Thymus (tissue), 11 donors: ENCODE data around the gene GJA5. TPM values are rescaled to one million over a fixed set of nuclear protein-coding genes. Genes with fewer than 3 reads are reported as not detected.
"Not testable (repeated sequence)": the region's sequence is repeated elsewhere in the genome, so short reads cannot be mapped to it uniquely, and the experiment has no call there.

Source experiments
- DNase-seq, 9 donors: peaks; one replicate each; pipeline ENCODE4 v3.0.0-alpha.2; 2013; ENCODE audit warnings: low spot score in 9 of 9, low read depth in 6 of 9, missing footprints in 1 of 9
- H3K27ac ChIP-seq, 2 donors: one replicate each; pipeline ENCODE4 v1.5.1; 2013; ENCODE audit warnings: control low read depth in 1 of 2, low read depth in 1 of 2, low read length in 1 of 2, mild to moderate bottlenecking in 1 of 2, moderate library complexity in 1 of 2
- H3K27me3 ChIP-seq, 2 donors: one replicate each; pipeline ENCODE4 v1.5.1; 2013; ENCODE audit warnings: low read length in 1 of 2; ENCODE audit not compliant: control insufficient read depth in 2 of 2, insufficient read depth in 1 of 2
- H3K36me3 ChIP-seq, 2 donors: one replicate each; pipeline ENCODE4 v1.5.1; 2013; ENCODE audit warnings: low read length in 1 of 2, mild to moderate bottlenecking in 1 of 2, moderate library complexity in 1 of 2; ENCODE audit not compliant: control insufficient read depth in 2 of 2, insufficient read depth in 2 of 2
- H3K4me1 ChIP-seq, 2 donors: one replicate each; pipeline ENCODE4 v1.5.1; 2013; ENCODE audit warnings: low read length in 2 of 2; ENCODE audit not compliant: control insufficient read depth in 2 of 2, insufficient read depth in 2 of 2
- H3K4me3 ChIP-seq, 2 donors: one replicate each; pipeline ENCODE4 v1.5.1; 2013; ENCODE audit warnings: low read length in 2 of 2, control low read depth in 1 of 2, mild to moderate bottlenecking in 1 of 2
- H3K9me3 ChIP-seq, 2 donors: one replicate each; pipeline ENCODE4 v1.5.1; 2013; ENCODE audit warnings: low read length in 1 of 2, mild to moderate bottlenecking in 1 of 2; ENCODE audit not compliant: control insufficient read depth in 2 of 2, insufficient read depth in 1 of 2
- WGBS: extraction: QIAGEN DNeasy Blood & Tissue Kit; methylation state at CpG from one replicate; pipeline ENCODE4 v1.1.7; 2013; 5-methylcytosine and 5-hydroxymethylcytosine counted together
- polyA plus RNA-seq: library from polyadenylated mRNA; stranded (reverse); fragments of 200-250 nt; gene quantifications from one replicate; pipeline ENCODE4 v1.2.3, GENCODE V29; 2013
- total RNA-seq: library from RNA; stranded (reverse); fragments of 120-200 nt; gene quantifications from one replicate; pipeline ENCODE4 v1.2.4, GENCODE V29; 2013
- donor health status: healthy.

GJA5 gene
- total and polyA plus RNA-seq, 2 donors = 1.9 to 4.0 TPM

DNA sequence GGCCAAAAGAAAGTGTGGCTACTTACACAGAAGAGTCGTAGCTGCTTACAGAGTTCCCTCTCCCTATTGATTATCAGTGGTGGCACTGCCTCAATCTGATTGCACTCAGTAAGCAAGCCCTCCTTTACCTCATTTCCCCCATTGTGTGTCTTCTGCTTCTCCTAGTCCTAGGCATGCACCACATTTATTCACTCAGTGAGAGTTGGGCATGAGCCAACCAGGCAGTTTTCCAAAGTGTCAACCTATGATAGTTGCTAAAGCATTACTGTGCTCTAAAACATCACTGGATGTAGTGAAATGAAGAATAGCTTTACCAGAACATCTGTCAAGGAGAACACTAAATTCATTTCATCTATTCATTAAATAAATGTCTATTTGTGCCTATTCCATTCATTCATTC, 19.3 kb downstream of the GJA5 start:
- no peak for DNase-seq
- 96% methylated on average over 1 of the region's 1 CpG for WGBS
- Histone ChIP-seq H3K27me3 (no peaks in the 10 kb centered on the region), H3K9me3 (no peaks in the 10 kb centered on the region), H3K27ac (no peak overlapping the region), H3K4me3 (no peak overlapping the region), H3K36me3 (no peaks in the 10 kb centered on the region), H3K4me1 (no peaks in the 10 kb centered on the region)

DNA sequence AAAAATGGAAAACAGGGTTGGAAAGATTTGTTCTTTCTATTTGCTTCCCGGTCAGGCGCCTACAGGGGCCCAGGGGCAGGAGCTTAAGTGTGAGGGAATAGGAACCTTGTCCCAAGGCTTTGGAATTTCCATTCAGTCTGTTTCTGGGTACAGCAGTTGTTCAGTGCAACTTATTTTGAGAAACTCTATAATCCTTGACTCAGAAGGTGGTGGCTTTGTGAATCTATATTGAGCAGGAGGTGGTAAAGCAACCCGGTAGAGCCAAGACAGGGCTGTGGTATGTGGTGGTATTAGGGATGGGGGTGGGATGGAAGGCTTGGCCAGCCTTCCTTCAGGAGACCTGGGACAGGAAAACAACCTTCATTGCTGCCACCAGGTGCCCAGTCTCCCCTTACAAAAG, 20.0 kb downstream of the GJA5 start:
- Histone ChIP-seq H3K27ac (no peak overlapping the region), H3K4me1 (no peaks in the 10 kb centered on the region), H3K4me3 (no peak overlapping the region), H3K36me3 (no peaks in the 10 kb centered on the region), H3K27me3 (no peaks in the 10 kb centered on the region), H3K9me3 (no peaks in the 10 kb centered on the region)
- DNase-seq = no peak
- WGBS = 97% methylated on average over 3 of the region's 3 CpGs

DNA sequence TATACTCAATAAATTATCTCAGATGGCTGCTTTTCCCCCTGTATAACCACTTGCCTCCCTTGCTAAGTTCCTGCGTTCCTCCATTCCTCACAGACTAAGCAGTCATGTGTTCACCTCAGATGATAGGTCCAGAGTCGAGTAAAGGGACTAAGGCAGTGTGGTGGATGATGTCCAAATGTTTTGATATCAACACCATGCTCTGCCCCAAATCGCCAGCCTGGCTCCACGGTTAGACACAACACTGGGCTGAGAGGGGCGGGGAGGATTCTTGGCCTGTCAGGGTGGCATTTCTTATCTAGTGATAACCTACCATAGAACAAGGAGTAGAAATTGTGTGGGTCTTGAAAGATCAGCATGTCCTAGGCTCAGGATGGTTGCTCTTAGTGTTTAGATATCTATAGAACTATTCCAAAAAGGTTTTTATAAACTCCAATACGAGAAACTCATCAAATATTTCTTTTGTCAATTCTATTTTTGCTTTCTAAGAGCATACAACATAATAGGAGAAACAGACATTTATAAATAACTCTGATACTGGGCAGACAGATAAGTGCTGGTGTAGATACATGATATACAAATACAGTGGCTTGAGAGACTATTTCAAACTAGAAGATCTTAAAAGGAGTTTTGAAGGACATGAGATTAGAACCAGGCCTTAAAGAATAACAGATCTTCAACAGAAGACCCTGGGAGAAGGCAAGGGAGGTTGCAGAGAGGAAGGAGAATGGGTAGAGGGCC, 21.5 kb downstream of the GJA5 start:
- WGBS = 93% methylated on average over 6 of the region's 6 CpGs
- H3K36me3 ChIP-seq = no peaks in the 10 kb centered on the region

DNA sequence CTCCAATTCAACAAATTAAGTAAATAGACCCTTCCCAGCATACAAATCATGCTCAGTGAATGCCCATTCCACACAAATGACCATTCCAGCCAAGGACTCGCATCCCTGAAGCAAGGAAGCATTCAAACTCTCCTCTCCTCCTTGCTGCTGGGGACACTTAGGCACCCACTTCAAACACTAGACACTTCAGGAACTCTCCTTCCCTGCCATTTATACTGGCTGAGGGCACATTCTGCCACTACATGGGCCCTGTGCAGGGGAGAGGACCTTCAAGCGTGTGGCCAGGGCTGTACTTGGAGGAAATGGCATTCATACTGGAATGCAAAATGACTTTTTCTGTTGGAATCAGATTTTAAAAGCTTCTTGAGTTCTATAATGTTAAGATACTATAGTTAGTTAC, 22.3 kb downstream of the GJA5 start:
- DNase-seq = no peak
- Histone ChIP-seq H3K27ac (no peak overlapping the region), H3K36me3 (no peaks in the 10 kb centered on the region), H3K27me3 (no peaks in the 10 kb centered on the region), H3K4me3 (no peak overlapping the region), H3K4me1 (no peaks in the 10 kb centered on the region), H3K9me3 (no peaks in the 10 kb centered on the region)
- 93% methylated on average over 2 of the region's 2 CpGs for WGBS

More for the DNA sequence above, 21.5 kb downstream of the GJA5 start:
- Histone ChIP-seq H3K27ac (no peak overlapping the region), H3K9me3 (no peaks in the 10 kb centered on the region), H3K27me3 (no peaks in the 10 kb centered on the region), H3K4me3 (no peak overlapping the region), H3K4me1 (no peaks in the 10 kb centered on the region)
- DNase-seq = no peak

DNA sequence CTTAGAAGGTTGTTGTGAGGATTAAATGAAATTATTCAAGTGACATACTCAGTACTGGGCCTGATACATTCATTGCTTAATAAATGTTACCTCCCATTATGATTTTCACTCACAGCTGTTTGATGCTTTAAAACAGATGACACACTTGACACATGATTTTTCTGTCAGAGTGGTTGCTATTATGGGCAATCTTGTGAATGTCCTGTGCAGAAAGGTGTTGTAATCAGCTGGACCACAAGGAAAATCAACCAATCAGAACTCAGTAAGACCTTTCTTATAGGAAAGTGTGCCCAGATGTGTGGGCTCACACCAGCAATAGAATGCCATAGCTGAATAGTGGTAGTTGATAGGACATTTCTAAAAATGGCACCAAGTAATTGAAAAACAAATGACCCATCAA, 23.5 kb downstream of the GJA5 start:
- Histone ChIP-seq H3K27me3 (no peaks in the 10 kb centered on the region), H3K9me3 (no peaks in the 10 kb centered on the region), H3K36me3 (no peaks in the 10 kb centered on the region), H3K4me1 (no peaks in the 10 kb centered on the region), H3K4me3 (no peak overlapping the region), H3K27ac (no peak overlapping the region)
- no peak for DNase-seq

DNA sequence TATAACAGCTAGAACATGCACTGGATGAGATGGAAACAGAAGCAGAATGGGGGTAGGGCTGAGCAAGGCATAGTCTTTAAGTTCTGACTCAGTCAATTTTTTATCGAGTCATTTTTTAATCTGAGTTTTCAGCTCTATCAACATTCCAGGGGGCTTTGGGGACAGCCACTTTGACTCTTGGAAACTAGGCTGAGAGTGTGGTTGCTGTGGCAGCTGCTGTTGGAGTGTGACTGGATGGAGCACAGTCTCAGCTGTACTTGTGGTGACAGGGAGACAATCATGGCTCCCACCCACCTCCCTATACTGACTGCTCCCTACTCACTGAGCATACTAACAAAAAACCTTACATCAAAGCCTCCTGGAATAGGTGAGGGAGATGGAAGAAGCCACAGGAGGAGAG, 25.0 kb downstream of the GJA5 start:
- Histone ChIP-seq H3K4me1 (no peaks in the 10 kb centered on the region), H3K27me3 (no peaks in the 10 kb centered on the region), H3K36me3 (no peaks in the 10 kb centered on the region), H3K9me3 (no peaks in the 10 kb centered on the region), H3K4me3 (no peak overlapping the region), H3K27ac (no peak overlapping the region)
- 95% methylated on average over 1 of the region's 1 CpG for WGBS
- DNase-seq = no peak

DNA sequence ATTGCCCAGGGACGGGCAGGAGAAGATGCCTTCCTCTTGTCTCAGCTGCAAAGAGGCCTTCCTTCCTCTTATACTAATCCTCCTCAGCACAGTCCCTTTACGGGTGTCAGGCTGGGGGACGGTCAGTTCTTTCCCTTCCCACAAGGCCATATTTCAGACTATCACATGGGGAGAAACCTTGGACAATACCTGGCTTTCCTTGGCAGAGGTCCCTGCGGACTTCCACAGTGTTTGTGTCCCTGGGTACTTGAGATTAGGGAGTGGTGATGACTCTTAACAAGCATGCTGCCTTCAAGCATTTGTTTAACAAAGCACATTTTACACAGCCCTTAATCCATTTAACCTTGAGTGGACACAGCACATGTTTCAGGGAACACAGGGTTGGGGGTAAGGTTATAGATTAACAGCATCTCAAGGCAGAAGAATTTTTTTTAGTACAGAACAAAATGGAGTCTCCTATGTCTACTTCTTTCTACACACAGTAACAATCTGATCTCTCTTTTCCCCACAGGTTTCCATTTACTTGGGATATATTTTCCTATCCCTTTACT, 26.0 kb downstream of the GJA5 start:
- DNase-seq, H3K9me3 ChIP-seq, H3K4me1 ChIP-seq, H3K4me3 ChIP-seq, H3K27me3 ChIP-seq, H3K36me3 ChIP-seq, H3K27ac ChIP-seq: not testable (repeated sequence)
- WGBS = 93% methylated on average over 4 of the region's 4 CpGs

DNA sequence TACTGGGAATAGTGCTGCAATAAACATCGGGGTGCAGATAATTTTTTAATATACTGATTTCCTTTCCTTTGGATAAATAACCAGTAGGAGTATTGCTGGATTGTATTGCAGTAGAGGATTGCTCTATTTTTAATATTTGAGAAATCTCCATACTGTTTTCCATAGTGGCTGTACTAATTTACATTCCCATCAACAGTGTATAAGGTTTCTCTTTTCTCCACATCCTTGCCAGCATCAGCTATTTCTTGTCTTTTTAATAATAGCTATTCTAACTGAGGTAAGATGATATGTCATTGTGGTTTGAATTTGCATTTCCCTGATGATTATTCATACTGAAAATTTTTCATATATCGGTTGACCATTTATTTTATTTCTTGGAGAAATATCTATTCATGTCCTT, 31.1 kb downstream of the GJA5 start:
- WGBS = 96% methylated on average over 2 of the region's 2 CpGs
- Histone ChIP-seq H3K4me1 (no peaks in the 10 kb centered on the region), H3K9me3 (no peaks in the 10 kb centered on the region), H3K27me3 (no peaks in the 10 kb centered on the region), H3K36me3 (no peaks in the 10 kb centered on the region), H3K4me3 (no peak overlapping the region), H3K27ac (no peak overlapping the region)
- DNase-seq = no peak

DNA sequence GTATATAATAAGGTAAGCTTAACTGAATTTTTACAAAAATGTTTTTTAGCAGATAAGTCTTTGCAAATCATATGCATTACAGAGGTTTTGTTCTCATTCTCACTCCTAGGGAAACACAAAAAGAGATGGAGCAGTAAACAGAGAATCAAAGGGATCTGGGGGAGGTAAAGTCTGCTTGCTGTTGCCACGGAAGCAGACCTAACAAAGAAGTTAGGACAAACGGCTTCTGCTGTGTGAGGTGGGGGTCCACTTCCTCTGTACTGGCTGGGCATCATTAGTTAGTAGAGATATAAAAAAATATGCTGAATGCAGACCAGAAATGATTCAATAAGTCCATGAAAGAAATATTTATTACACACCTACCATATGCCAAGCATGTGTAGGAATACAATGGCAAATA, 34.2 kb downstream of the GJA5 start:
- WGBS = 59% methylated on average over 2 of the region's 2 CpGs
- no peaks in the 10 kb centered on the region for H3K4me1 ChIP-seq

More for the DNA sequence above, 34.2 kb downstream of the GJA5 start:
- Histone ChIP-seq H3K9me3 (no peaks in the 10 kb centered on the region), H3K4me3 (no peak overlapping the region), H3K36me3 (no peaks in the 10 kb centered on the region), H3K27ac (no peak overlapping the region), H3K27me3 (no peaks in the 10 kb centered on the region)
- DNase-seq = no peak
